PC-3 (cell line): ENCODE data around the gene ZNF710. TPM values are rescaled to one million over a fixed set of nuclear protein-coding genes. Genes with fewer than 3 reads are reported as not detected.
"Not testable (repeated sequence)": the region's sequence is repeated elsewhere in the genome, so short reads cannot be mapped to it uniquely, and the experiment has no call there.

ENCODE experiments used
- ATAC-seq: fragments of 200-7000 bp; cut with Tn5 transposase; 2 replicates; pipeline ENCODE4 v1.9.1; 2020; ENCODE audit warnings: mild to moderate bottlenecking, moderate library complexity
- BruUV-seq: library from RNA; stranded (reverse); fragments of 400-500 nt; replicated peaks from 2 replicates; lab custom pipeline; 2021; lab: Mats Ljungman, UMichigan
- CTCF ChIA-PET: fragments of 300-600 bp; sonication (Branson Sonifier 250); formaldehyde crosslinking; loops from one replicate; lab custom pipeline; 2022; ENCODE audit warnings: antibody characterized with exemption; lab: Charles Lee
- POLR2A ChIA-PET: fragments of 300-600 bp; sonication (Branson Sonifier 250); formaldehyde crosslinking; loops from one replicate; lab custom pipeline; 2022; ENCODE audit warnings: antibody characterized with exemption; ENCODE audit not compliant: unreplicated experiment; lab: Charles Lee
- DNase-seq: peaks from one replicate; pipeline ENCODE4 v3.0.0-alpha.2; 2015
- H2AFZ ChIP-seq: fragments of 300-600 bp; sonication (generic); 2 replicates; pipeline ENCODE4 v1.6.0; 2016; ENCODE audit warnings: antibody characterized with exemption, low read length
- H3F3A ChIP-seq: fragments of 300-600 bp; sonication (generic); one replicate; pipeline ENCODE4 v1.6.0; 2017; ENCODE audit warnings: antibody characterized with exemption, low read length, control low read depth, mild to moderate bottlenecking; ENCODE audit not compliant: unreplicated experiment
- H3K27ac ChIP-seq: fragments of 300-600 bp; sonication (generic); 2 replicates; pipeline ENCODE4 v1.5.1; 2016; ENCODE audit warnings: mild to moderate bottlenecking, low read length
- H3K27me3 ChIP-seq: fragments of 300-600 bp; sonication (generic); 2 replicates; pipeline ENCODE4 v1.6.1; 2016; ENCODE audit warnings: low read length, mixed read lengths
- H3K36me3 ChIP-seq: fragments of 300-600 bp; sonication (generic); 2 replicates; pipeline ENCODE4 v1.6.1; 2016; ENCODE audit warnings: low read depth, mixed run types, low read length, mixed read lengths
- H3K4me1 ChIP-seq: fragments of 300-600 bp; sonication (generic); 2 replicates; pipeline ENCODE4 v1.5.1; 2016; ENCODE audit warnings: low read length; ENCODE audit not compliant: insufficient read depth
- H3K4me2 ChIP-seq: fragments of 300-600 bp; sonication (generic); 2 replicates; pipeline ENCODE4 v1.6.0; 2016; ENCODE audit warnings: low read length
- H3K4me3 ChIP-seq: fragments of 300-600 bp; sonication (generic); 2 replicates; pipeline ENCODE4 v1.5.1; 2016; ENCODE audit warnings: mild to moderate bottlenecking, low read length, mixed read lengths
- H3K79me2 ChIP-seq: fragments of 300-600 bp; sonication (generic); 2 replicates; pipeline ENCODE4 v1.6.1; 2017; ENCODE audit warnings: low read length, mixed read lengths
- H3K9ac ChIP-seq: fragments of 300-600 bp; sonication (generic); 2 replicates; pipeline ENCODE4 v1.6.0; 2016; ENCODE audit warnings: mild to moderate bottlenecking, low read length
- H3K9me2 ChIP-seq: fragments of 300-600 bp; sonication (generic); replicated peaks from 2 replicates; pipeline ENCODE4 v1.6.1; 2016; ENCODE audit warnings: mixed run types, low read length, mixed read lengths
- H3K9me3 ChIP-seq: fragments of 300-600 bp; sonication (generic); 2 replicates; pipeline ENCODE4 v1.6.1; 2016; ENCODE audit warnings: low read length, mixed read lengths
- H4K20me1 ChIP-seq: fragments of 300-600 bp; sonication (generic); 2 replicates; pipeline ENCODE4 v1.6.1; 2016; ENCODE audit warnings: low read length, mixed read lengths
- CTCF ChIP-seq: fragments of 300-600 bp; sonication (generic); conservative IDR thresholded peaks from 2 replicates; pipeline ENCODE4 v1.5.1; 2017; ENCODE audit warnings: antibody characterized with exemption, low read depth, mild to moderate bottlenecking, low read length
- EZH2 ChIP-seq: fragments of 300-600 bp; sonication (generic); IDR thresholded peaks from one replicate; pipeline ENCODE4 v1.6.1; 2017; ENCODE audit warnings: antibody characterized with exemption, mild to moderate bottlenecking, low read length; ENCODE audit not compliant: unreplicated experiment
- EZH2phosphoT487 ChIP-seq: fragments of 300-600 bp; sonication (generic); IDR thresholded peaks from 2 replicates; pipeline ENCODE4 v1.6.1; 2018; ENCODE audit warnings: mild to moderate bottlenecking, antibody characterized with exemption, low read length, borderline replicate concordance
- intact Hi-C: fragments of 100-400 bp; cut with micrococcal nuclease; formaldehyde crosslinking; loops from 2 replicates; pipeline ENCODE4 v1.9.0; 2023
- total RNA-seq: library from RNA; depleted of rRNA; stranded (reverse); fragments of >200 nt; gene quantifications from 2 replicates; pipeline ENCODE4 v1.2.3, GENCODE V29; 2014

Gene ZNF710
- total RNA-seq, 1 experiment from 2014 or later: 12.9 TPM

- Histone ChIP-seq H3K4me2 (no peak overlapping the region), H3K27me3 (no peaks in the 10 kb centered on the region), H3K9me3 (no peaks in the 10 kb centered on the region), H3F3A (no peaks in the 10 kb centered on the region), H3K27ac (no peak overlapping the region), H3K4me1 (no peaks in the 10 kb centered on the region), H3K9ac (no peak overlapping the region), H3K4me3 (no peak overlapping the region), H3K9me2 (no peaks in the 10 kb centered on the region), H4K20me1 (no peaks in the 10 kb centered on the region), H2AFZ (no peak overlapping the region), H3K79me2 (no peaks in the 10 kb centered on the region), H3K36me3 (no peaks in the 10 kb centered on the region; the same call in 1 of the 2 replicates)
- CTCF ChIA-PET: interaction anchor here (0.6 to 1.7 kb wide), 4 partner anchors 10 to 69 kb away, joined by 3 to 5 read pairs (median 3); no protein-coding TSS in a partner anchor
- ATAC-seq (no peak), DNase-seq (no peak)
- POLR2A ChIA-PET: no interaction called here
- no TSS peak for BruUV-seq
- TF ChIP-seq EZH2 (no peak), CTCF (no peak), EZH2phosphoT487 (no peak)
- intact Hi-C loops: no loop called here
These were observed 29.0 kb upstream of the ZNF710 start for GRCh38 chr15:89972085-89972484.

GRCh38 chr15:89975482-89976245, 25.5 kb upstream of the ZNF710 start:
- Histone ChIP-seq H3F3A (no peaks in the 10 kb centered on the region), H3K9me3 (no peaks in the 10 kb centered on the region), H3K27ac (no peak overlapping the region), H2AFZ (no peak overlapping the region), H3K4me1 (no peaks in the 10 kb centered on the region), H3K36me3 (no peaks in the 10 kb centered on the region; the same call in 1 of the 2 replicates), H4K20me1 (no peaks in the 10 kb centered on the region), H3K79me2 (no peaks in the 10 kb centered on the region), H3K27me3 (no peaks in the 10 kb centered on the region), H3K4me3 (no peak overlapping the region), H3K9me2 (no peaks in the 10 kb centered on the region), H3K9ac (no peak overlapping the region), H3K4me2 (no peak overlapping the region)
- no TSS peak for BruUV-seq
- no peak for ATAC-seq
- intact Hi-C loops: no loop called here
- ChIA-PET CTCF (no interaction called here), POLR2A (no interaction called here)
- no peak for DNase-seq
- TF ChIP-seq EZH2phosphoT487 (no peak), EZH2 (no peak), CTCF (no peak)

DNA sequence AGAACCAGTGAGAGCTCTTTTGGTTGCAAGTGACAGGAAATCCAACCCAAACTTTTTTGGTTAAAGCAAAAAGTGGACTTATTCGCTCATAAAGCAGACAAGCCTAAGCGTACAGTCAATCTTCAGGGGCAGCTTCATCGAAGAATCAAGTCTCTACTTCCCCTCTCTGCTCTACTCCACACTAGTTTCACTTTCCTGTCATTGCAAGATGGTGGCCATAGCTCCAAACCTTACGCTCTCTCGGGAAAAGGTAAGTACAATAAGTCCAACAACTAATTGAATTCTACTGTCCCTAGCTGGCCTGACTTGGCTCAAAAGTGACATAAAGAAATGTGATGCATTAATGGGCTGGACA, 24.9 kb upstream of the ZNF710 start:
- Histone ChIP-seq H3K27me3 (no peaks in the 10 kb centered on the region), H3K4me3 (no peak overlapping the region), H3K9me2 (no peaks in the 10 kb centered on the region), H3K4me1 (no peaks in the 10 kb centered on the region), H3K79me2 (no peaks in the 10 kb centered on the region), H3K9me3 (no peaks in the 10 kb centered on the region), H2AFZ (no peak overlapping the region), H3K27ac (no peak overlapping the region), H3F3A (no peaks in the 10 kb centered on the region), H4K20me1 (no peaks in the 10 kb centered on the region), H3K36me3 (no peaks in the 10 kb centered on the region; the same call in 1 of the 2 replicates), H3K9ac (no peak overlapping the region), H3K4me2 (no peak overlapping the region)
- intact Hi-C loops: no loop called here
- DNase-seq (no peak), ATAC-seq (no peak)
- no peak for TF ChIP-seq CTCF
- TF ChIP-seq EZH2phosphoT487: no peak
- TF ChIP-seq EZH2: no peak
- CTCF ChIA-PET: no interaction called here
- POLR2A ChIA-PET: no interaction called here
- BruUV-seq: no TSS peak

DNA sequence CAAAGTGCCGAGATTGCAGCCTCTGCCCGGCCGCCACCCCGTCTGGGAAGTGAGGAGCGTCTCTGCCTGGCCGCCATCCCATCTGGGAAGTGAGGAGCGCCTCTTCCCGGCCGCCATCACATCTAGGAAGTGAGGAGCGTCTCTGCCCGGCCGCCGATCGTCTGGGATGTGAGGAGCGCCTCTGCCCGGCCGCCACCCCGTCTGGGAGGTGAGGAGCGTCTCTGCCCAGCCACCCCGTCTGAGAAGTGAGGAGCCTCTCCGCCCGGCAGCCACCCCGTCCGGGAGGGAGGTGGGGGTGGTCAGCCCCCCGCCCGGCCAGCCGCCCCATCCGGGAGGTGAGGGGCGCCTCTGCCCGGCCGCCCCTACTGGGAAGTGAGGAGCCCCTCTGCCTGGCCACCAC, 23.3 kb upstream of the ZNF710 start:
- POLR2A ChIA-PET, H3F3A ChIP-seq, H3K27ac ChIP-seq, H3K4me2 ChIP-seq, ATAC-seq, H3K4me3 ChIP-seq, H4K20me1 ChIP-seq, H3K27me3 ChIP-seq, H3K4me1 ChIP-seq, DNase-seq, H3K79me2 ChIP-seq, H2AFZ ChIP-seq, H3K9ac ChIP-seq, H3K9me3 ChIP-seq, H3K36me3 ChIP-seq, BruUV-seq, H3K9me2 ChIP-seq, intact Hi-C loops: not testable (repeated sequence)
- CTCF ChIA-PET: interaction anchor here (0.9 kb wide), 1 partner anchor 80 kb away, joined by 10 read pairs; no protein-coding TSS in a partner anchor
